Thoracic aorta (tissue), 2 donors: ENCODE measurements around the gene CLCF1. TPM values are rescaled to one million over a fixed set of nuclear protein-coding genes. Genes with fewer than 3 reads are reported as not detected.

Source experiments
- ATAC-seq: fragments of 150-250 bp; one replicate; pipeline ENCODE4 v1.8.0; 2017; ENCODE audit warnings: low read depth; ENCODE audit not compliant: insufficient number of reproducible peaks, low FRiP score
- DNase-seq: peaks from one replicate; pipeline ENCODE4 v3.0.0-alpha.2; 2020; ENCODE audit warnings: low spot score
- H3K27ac ChIP-seq, 2 donors: fragments of 200-600 bp; sonication (generic); 1 replicate in 1 of 2; 2 replicates in 1 of 2; pipeline ENCODE4 v1.5.1; 2016; ENCODE audit warnings: mild to moderate bottlenecking in 2 of 2, moderate library complexity in 2 of 2
- H3K27me3 ChIP-seq: fragments of 200-600 bp; sonication (generic); replicated peaks from 2 replicates; pipeline ENCODE4 v1.6.0; 2016; ENCODE audit warnings: mild to moderate bottlenecking; ENCODE audit not compliant: insufficient read depth
- H3K36me3 ChIP-seq: fragments of 200-600 bp; sonication (generic); one replicate; pipeline ENCODE4 v1.5.1; 2016
- H3K4me1 ChIP-seq, 2 donors: fragments of 200-600 bp; sonication (generic); 1 replicate in 1 of 2; 2 replicates in 1 of 2; pipeline versions ENCODE4 v1.5.1 to v1.6.0; 2016; ENCODE audit warnings: low read depth in 2 of 2, mild to moderate bottlenecking in 1 of 2; ENCODE audit not compliant: control insufficient read depth in 1 of 2
- H3K4me3 ChIP-seq: fragments of 200-600 bp; sonication (generic); 2 replicates; pipeline ENCODE4 v1.5.1; 2016; ENCODE audit warnings: mild to moderate bottlenecking
- H3K9me3 ChIP-seq: fragments of 200-600 bp; sonication (generic); 2 replicates; pipeline ENCODE4 v1.5.1; 2016
- CTCF ChIP-seq: fragments of 200-600 bp; sonication (generic); IDR thresholded peaks from one replicate; pipeline ENCODE4 v1.5.1; 2019; ENCODE audit warnings: antibody characterized with exemption
- total RNA-seq, 2 donors: library from RNA; depleted of rRNA; stranded (reverse); fragments of >200 nt; gene quantifications; one replicate each; pipeline versions ENCODE4 v1.1.0 to v1.2.3, GENCODE V29; 2016

CLCF1 gene
- total RNA-seq, 2 donors from 2014 or later, result 27.1 to 38.1 TPM

- ATAC-seq, result no peak
- Histone ChIP-seq H3K4me3 (no peak overlapping the region), H3K4me1 (peaks cover 5 to 10% of the 10 kb centered on the region in 2 donors), H3K36me3 (no peaks in the 10 kb centered on the region), H3K27ac (no peak overlapping the region), H3K27me3 (no peaks in the 10 kb centered on the region), H3K9me3 (no peaks in the 10 kb centered on the region)
- no peak for TF ChIP-seq CTCF
- DNase-seq, result no peak
Observed at GRCh38 chr11:67379061-67380058, 6.0 kb upstream of the CLCF1 start.

GRCh38 chr11:67378544-67378943 lies 5.1 kb upstream of the CLCF1 start:
- TF ChIP-seq CTCF, result no peak
- DNase-seq (no peak), ATAC-seq (no peak)
- H3K36me3 ChIP-seq, result no peaks in the 10 kb centered on the region
- no peak overlapping the region for H3K27ac ChIP-seq
- H3K9me3 ChIP-seq, result no peaks in the 10 kb centered on the region
- no peak overlapping the region for H3K4me3 ChIP-seq
- no peaks in the 10 kb centered on the region for H3K27me3 ChIP-seq
- H3K4me1 ChIP-seq, result peaks cover 5 to 17% of the 10 kb centered on the region in 2 donors

- no peak for ATAC-seq
Observed at GRCh38 chr11:67376873-67377808, 3.7 kb upstream of the CLCF1 start.

GRCh38 chr11:67376063-67376820 lies 2.8 kb upstream of the CLCF1 start:
- DNase-seq, result no peak
- no peak overlapping the region for H3K4me3 ChIP-seq
- H3K9me3 ChIP-seq, result no peaks in the 10 kb centered on the region
- H3K27me3 ChIP-seq, result no peaks in the 10 kb centered on the region
- peaks cover 9 to 25% of the 10 kb centered on the region in 2 donors for H3K4me1 ChIP-seq
- H3K36me3 ChIP-seq, result no peaks in the 10 kb centered on the region
- no peak for ATAC-seq
- no peak overlapping the region for H3K27ac ChIP-seq
- TF ChIP-seq CTCF, result no peak

More at GRCh38 chr11:67376873-67377808, 3.7 kb upstream of the CLCF1 start:
- no peak for DNase-seq
- TF ChIP-seq CTCF, result no peak
- H3K27me3 ChIP-seq, result no peaks in the 10 kb centered on the region
- H3K9me3 ChIP-seq, result no peaks in the 10 kb centered on the region
- peaks cover 5 to 18% of the 10 kb centered on the region in 2 donors for H3K4me1 ChIP-seq
- H3K27ac ChIP-seq, result no peak overlapping the region
- H3K4me3 ChIP-seq, result no peak overlapping the region
- H3K36me3 ChIP-seq, result no peaks in the 10 kb centered on the region
